HEK293 (cell line): ENCODE measurements around the gene NSMCE3.

Source experiments
- ATF2 ChIP-seq: fragments of 450-650 bp; formaldehyde crosslinking; IDR thresholded peaks from 2 replicates; pipeline ENCODE4 v1.5.1; 2016; ENCODE audit warnings: missing biosample characterization, missing genetic modification characterization, low read depth
- MZF1 ChIP-seq: fragments of 450-650 bp; formaldehyde crosslinking; IDR thresholded peaks from 2 replicates; pipeline ENCODE4 v1.5.1; 2017; ENCODE audit warnings: missing biosample characterization, missing genetic modification characterization, borderline replicate concordance
- ZNF121 ChIP-seq: fragments of 450-650 bp; formaldehyde crosslinking; IDR thresholded peaks from 2 replicates; pipeline ENCODE4 v1.5.1; 2016; ENCODE audit warnings: missing biosample characterization, missing genetic modification characterization
- ZNF175 ChIP-seq: fragments of 450-650 bp; formaldehyde crosslinking; IDR thresholded peaks from 2 replicates; pipeline ENCODE4 v1.5.1; 2016; ENCODE audit warnings: missing biosample characterization, missing genetic modification characterization
- TF ChIP-seq, protein P1 (sequence below): fragments of 450-650 bp; formaldehyde crosslinking; IDR thresholded peaks from 2 replicates; pipeline ENCODE4 v1.5.1; 2016; ENCODE audit warnings: missing biosample characterization, missing genetic modification characterization

DNA sequence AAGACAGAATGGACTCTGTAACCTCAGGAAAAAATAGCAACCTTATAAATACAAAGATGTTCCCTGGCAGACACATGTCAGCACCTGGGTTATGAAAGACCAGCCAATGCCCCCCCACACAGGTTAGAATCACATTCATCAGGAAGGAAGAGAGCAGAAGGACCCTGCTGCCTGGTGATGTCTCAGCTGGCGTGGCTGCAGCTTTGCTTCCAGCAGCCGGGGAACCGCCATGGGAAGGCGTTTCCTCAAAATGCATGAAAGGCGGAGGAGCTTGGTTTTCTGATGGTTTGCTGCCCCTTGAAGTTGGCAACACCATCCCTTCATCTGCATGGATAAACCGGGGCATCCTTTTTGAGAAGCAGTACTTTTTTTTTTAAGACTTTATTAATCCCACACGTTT is 10.9 kb upstream of the NSMCE3 start:
- TF ChIP-seq ZNF175 (tag by site-specific recombination) (no peak), MZF1 (no peak), ZNF121 (tag by site-specific recombination) (no peak), ATF2 (no peak)
- TF ChIP-seq, protein P1, sequence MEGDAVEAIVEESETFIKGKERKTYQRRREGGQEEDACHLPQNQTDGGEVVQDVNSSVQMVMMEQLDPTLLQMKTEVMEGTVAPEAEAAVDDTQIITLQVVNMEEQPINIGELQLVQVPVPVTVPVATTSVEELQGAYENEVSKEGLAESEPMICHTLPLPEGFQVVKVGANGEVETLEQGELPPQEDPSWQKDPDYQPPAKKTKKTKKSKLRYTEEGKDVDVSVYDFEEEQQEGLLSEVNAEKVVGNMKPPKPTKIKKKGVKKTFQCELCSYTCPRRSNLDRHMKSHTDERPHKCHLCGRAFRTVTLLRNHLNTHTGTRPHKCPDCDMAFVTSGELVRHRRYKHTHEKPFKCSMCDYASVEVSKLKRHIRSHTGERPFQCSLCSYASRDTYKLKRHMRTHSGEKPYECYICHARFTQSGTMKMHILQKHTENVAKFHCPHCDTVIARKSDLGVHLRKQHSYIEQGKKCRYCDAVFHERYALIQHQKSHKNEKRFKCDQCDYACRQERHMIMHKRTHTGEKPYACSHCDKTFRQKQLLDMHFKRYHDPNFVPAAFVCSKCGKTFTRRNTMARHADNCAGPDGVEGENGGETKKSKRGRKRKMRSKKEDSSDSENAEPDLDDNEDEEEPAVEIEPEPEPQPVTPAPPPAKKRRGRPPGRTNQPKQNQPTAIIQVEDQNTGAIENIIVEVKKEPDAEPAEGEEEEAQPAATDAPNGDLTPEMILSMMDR (tag by site-specific recombination): no peak
